ENCODE results near the gene AUTS2. TPM values are rescaled to one million over a fixed set of nuclear protein-coding genes. Genes with fewer than 3 reads are reported as not detected.

AUTS2 gene
- total RNA-seq, 4 donors from 2014 or later: 29.8 to 114 (median 59.4) TPM

DNA sequence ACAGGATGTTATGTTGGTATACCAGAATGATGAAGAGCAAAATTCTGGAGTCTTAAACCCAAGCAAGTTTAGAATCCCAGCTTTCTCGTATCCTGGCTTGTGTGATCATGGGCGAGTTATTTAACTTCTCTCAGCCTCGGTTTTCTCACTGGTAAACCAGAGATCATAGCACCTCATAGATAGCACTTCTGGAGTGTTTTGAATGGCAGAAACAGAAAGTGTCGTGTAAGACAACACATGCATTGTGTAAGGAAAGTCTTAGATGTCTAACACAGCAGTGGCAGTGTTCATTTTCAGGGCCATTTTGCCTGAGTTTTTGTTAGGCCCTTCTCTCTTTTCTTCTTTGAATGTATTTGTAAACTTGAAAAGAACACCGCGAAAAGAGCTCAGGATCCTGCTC, 465.1 kb downstream of the AUTS2 start:
- Histone ChIP-seq H3K4me3 (no peak overlapping the region), H3K36me3 (no peaks in the 10 kb centered on the region), H3K27ac (no peak overlapping the region), H3K27me3 (no peaks in the 10 kb centered on the region), H3K4me1 (no peaks in the 10 kb centered on the region), H3K9me3 (no peaks in the 10 kb centered on the region)
- TF ChIP-seq, protein P1, sequence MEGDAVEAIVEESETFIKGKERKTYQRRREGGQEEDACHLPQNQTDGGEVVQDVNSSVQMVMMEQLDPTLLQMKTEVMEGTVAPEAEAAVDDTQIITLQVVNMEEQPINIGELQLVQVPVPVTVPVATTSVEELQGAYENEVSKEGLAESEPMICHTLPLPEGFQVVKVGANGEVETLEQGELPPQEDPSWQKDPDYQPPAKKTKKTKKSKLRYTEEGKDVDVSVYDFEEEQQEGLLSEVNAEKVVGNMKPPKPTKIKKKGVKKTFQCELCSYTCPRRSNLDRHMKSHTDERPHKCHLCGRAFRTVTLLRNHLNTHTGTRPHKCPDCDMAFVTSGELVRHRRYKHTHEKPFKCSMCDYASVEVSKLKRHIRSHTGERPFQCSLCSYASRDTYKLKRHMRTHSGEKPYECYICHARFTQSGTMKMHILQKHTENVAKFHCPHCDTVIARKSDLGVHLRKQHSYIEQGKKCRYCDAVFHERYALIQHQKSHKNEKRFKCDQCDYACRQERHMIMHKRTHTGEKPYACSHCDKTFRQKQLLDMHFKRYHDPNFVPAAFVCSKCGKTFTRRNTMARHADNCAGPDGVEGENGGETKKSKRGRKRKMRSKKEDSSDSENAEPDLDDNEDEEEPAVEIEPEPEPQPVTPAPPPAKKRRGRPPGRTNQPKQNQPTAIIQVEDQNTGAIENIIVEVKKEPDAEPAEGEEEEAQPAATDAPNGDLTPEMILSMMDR (IDR thresholded peaks at IDR 0.05): no peak
- TF ChIP-seq EP300 (IDR thresholded peaks at IDR 0.05; ENCODE audit: low read depth) (no peak), POLR2A (IDR thresholded peaks at IDR 0.05) (no peak), POLR2AphosphoS5 (IDR thresholded peaks at IDR 0.05) (no peak)
- 79 to 90% methylated on average over 5 to 6 of the region's 6 CpGs for WGBS, 2 donors (ENCODE audit: low coverage in 1 of 2)
- DNase-seq: no peak
- intact Hi-C loops (cut with DNase I; ENCODE audit: low total_unique reads): no loop called here
- in situ Hi-C loops (cut with MboI; ENCODE audit: low pct_ligation_motif_present in 1 of 4, low pct_unique_long_range_greater_than_20kb in 1 of 4, low sequenced_read_pairs in 3 of 4): no loop called here

- H3K27ac ChIP-seq: no peak overlapping the region
- H3K4me1 ChIP-seq: no peaks in the 10 kb centered on the region
- DNase-seq: no peak
- no peak overlapping the region for H3K4me3 ChIP-seq
- in situ Hi-C loops (cut with MboI; ENCODE audit: low pct_ligation_motif_present in 1 of 4, low pct_unique_long_range_greater_than_20kb in 1 of 4, low sequenced_read_pairs in 3 of 4) (no loop called here), intact Hi-C loops (cut with DNase I; ENCODE audit: low total_unique reads) (no loop called here)
- no peaks in the 10 kb centered on the region for H3K9me3 ChIP-seq
- WGBS, 2 donors (ENCODE audit: low coverage in 1 of 2): 86 to 100% methylated on average over 1 to 6 of the region's 6 CpGs
- H3K36me3 ChIP-seq: no peaks in the 10 kb centered on the region
- no peak for TF ChIP-seq POLR2AphosphoS5 (IDR thresholded peaks at IDR 0.05)
- TF ChIP-seq, protein P1 (IDR thresholded peaks at IDR 0.05): no peak
- H3K27me3 ChIP-seq: no peaks in the 10 kb centered on the region
These were observed 465.7 kb downstream of the AUTS2 start for GRCh38 chr7:70063927-70064326.

DNA sequence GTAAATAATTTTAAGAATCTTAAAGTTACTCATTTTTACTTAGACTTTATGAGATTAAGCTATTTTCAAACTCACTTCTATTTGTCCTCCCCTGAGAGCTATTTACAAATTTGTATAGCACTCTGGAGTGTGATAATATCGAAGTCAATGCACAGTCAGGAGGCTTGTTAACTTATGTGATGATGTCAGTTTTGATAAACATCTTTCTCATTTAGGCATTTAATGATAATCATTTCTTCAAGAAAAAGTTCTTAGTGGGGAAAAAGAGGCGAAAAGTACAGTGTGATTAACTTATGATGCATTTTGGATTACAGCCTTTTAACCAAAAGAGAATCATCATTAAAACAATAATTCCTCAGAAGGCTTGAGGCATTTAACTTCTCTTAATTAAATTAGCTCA, 468.6 kb downstream of the AUTS2 start:
- H3K27ac ChIP-seq: no peak overlapping the region
- in situ Hi-C loops (cut with MboI; ENCODE audit: low pct_ligation_motif_present in 1 of 4, low pct_unique_long_range_greater_than_20kb in 1 of 4, low sequenced_read_pairs in 3 of 4) (no loop called here), intact Hi-C loops (cut with DNase I; ENCODE audit: low total_unique reads) (no loop called here)
- peaks cover 0 to 5% (median 0%) of the 10 kb centered on the region in 4 donors for H3K4me1 ChIP-seq
- no peaks in the 10 kb centered on the region for H3K36me3 ChIP-seq
- H3K27me3 ChIP-seq: no peaks in the 10 kb centered on the region
- H3K4me3 ChIP-seq: no peak overlapping the region
- DNase-seq: no peak
- no peaks in the 10 kb centered on the region for H3K9me3 ChIP-seq
- WGBS, 2 donors (ENCODE audit: low coverage in 1 of 2): 61 to 72% methylated on average over 2 of the region's 2 CpGs
- TF ChIP-seq, protein P1 (IDR thresholded peaks at IDR 0.05): no peak
- TF ChIP-seq EP300 (IDR thresholded peaks at IDR 0.05; ENCODE audit: low read depth): no peak
- TF ChIP-seq POLR2AphosphoS5 (IDR thresholded peaks at IDR 0.05): no peak
- no peak for TF ChIP-seq POLR2A (IDR thresholded peaks at IDR 0.05)

DNA sequence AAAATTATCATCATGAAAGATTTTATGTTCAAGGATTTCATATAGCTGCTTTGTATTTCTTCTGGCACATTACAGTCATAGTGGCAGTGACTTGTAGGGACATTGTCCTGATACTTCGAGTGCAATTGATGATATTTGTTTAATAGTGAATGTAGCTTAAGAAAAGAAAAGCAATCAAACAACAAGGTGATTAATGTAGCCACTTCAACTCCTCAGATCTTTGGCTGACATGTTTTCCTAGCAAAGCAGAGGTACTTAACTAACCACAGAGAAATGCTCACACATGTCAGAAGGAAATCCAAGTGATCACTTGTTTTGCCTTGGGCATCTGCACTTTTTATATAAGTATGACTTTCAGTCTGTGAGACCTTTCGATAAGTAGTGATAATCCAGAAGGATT, 470.3 kb downstream of the AUTS2 start:
- no peaks in the 10 kb centered on the region for H3K9me3 ChIP-seq
- intact Hi-C loops (cut with DNase I; ENCODE audit: low total_unique reads) (no loop called here), in situ Hi-C loops (cut with MboI; ENCODE audit: low pct_ligation_motif_present in 1 of 4, low pct_unique_long_range_greater_than_20kb in 1 of 4, low sequenced_read_pairs in 3 of 4) (no loop called here)
- no peaks in the 10 kb centered on the region for H3K27me3 ChIP-seq
- no peak overlapping the region for H3K27ac ChIP-seq
- no peak overlapping the region for H3K4me3 ChIP-seq
- H3K36me3 ChIP-seq: no peaks in the 10 kb centered on the region
- TF ChIP-seq EP300 (IDR thresholded peaks at IDR 0.05; ENCODE audit: low read depth): no peak
- no peak for TF ChIP-seq POLR2A (IDR thresholded peaks at IDR 0.05)
- TF ChIP-seq, protein P1 (IDR thresholded peaks at IDR 0.05): no peak
- TF ChIP-seq POLR2AphosphoS5 (IDR thresholded peaks at IDR 0.05): no peak
- peaks cover 0 to 8% (median 0%) of the 10 kb centered on the region in 4 donors for H3K4me1 ChIP-seq
- WGBS, 2 donors (ENCODE audit: low coverage in 1 of 2): 86 to 88% methylated on average over 2 of the region's 2 CpGs
- DNase-seq: no peak
